ENCODE results near the gene SCUBE3.

SCUBE3 gene

DNA sequence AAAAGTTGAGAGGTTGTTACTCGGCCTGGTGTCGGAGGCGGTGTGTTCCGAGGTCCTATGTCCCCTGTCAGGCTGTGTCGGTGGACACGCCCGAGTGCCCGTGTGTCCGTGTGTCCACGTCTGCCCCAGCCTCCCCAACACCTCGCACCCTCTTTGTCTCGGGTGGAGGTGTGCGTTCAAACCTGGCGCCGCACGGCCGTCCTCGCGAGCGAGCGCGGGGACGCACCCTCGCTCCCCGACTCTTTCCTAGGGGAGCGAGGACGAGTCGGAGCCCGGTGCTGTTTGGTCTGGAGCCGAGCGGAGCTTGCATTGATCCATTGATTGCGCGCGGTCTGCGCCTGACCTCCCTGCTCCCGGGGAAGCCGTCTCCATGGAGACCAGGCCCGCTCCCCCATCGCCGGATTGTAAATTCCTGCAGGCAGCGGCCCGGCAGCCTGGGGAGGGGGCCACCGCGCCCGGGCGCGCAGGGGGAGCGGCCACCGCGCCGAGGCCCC lies 411 bp upstream of the SCUBE3 start:
- DNase-seq (ENCODE audit: low spot score) = peak; percentile 46

DNA sequence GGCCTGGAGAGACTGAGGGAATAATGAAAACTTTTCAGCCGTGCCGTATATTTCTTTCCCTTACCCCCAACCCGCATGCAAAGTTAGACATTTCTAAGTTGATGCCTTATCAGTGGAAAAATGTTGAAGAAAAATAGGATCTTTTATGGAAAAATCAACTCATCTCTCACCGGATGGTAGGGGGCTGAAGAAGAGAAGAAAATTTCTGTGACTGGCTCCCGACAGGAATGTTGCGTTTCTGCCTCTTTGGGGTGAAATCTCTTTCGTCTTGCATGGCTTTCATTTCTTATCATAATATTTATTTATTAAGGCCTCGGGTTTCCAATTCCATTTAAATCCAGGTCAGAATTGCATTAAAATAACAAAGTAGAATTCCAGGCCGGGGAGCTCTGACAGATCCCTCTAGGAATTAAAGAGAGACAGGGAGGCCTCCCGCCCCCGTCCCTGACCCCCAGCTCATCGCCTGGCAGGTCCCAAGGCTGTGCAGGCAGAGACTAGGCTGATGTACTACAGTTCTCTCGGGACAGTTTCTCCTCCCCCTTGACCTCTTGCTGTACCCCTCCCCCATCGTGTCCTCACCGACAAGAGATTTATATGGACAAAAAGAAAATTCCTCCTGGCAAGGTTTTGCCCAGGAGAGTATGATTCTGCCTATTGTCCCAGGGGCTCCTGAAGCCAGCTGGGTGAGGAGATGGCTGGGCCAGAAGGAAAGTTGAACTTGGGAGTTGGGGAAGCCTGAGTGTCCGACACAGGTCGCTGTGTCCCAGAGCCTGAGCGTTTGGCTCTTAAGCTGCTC lies 1.3 kb downstream of the SCUBE3 start:
- DNase-seq (ENCODE audit: low spot score) = no peak

DNA sequence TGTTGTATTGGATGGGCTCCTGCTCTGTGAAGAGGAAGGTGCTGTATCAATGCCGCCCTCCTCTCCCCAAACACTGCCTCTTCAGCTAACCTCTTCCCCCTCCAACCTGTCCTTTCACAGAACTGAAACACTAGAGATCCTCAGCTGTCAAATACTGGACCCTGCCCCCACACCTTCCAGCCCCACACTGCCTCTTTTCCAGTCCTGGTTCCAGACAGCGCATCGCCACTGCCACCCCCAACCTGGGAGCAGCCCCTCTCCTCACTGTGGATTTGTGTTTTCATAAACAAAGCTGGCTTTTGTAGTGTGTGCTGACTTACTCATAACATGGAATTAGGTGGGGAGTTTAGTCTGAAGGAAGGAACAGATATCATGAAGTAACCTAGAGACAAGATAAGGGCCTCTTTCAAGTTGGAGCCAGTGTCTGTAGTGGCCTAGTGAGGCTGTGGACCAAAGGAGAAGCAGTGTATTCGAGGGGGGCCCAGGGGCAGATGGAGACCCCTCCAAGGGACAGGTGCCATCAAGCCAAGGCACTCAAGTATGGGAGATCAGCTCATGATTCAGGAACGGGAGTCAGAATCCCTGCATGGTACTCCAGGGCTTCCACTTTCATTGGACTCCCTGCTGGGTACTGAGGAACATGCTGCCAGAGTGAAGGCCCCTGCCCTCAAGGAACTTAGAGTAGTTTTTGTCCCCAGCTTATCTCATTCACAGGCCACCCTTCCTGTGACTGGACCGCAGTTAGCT lies 2.1 kb downstream of the SCUBE3 start:
- DNase-seq (ENCODE audit: low spot score) = no peak

DNA sequence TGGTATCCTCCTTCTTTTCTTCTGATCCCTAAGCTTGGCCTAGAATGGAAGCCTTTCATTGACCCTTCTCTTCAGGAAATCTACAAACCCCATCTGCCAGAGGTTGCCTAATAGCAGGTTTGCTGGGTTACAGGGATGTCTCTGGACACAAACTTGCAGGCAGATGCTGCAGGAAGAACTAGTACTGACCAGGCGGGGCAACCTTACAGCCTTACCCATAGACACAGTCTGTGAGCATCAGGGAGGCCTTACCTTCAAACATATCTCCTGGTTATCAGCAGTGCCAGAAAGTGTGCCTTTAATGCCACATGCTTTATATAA lies 2.6 kb downstream of the SCUBE3 start:
- DNase-seq (ENCODE audit: low spot score) = no peak

DNA sequence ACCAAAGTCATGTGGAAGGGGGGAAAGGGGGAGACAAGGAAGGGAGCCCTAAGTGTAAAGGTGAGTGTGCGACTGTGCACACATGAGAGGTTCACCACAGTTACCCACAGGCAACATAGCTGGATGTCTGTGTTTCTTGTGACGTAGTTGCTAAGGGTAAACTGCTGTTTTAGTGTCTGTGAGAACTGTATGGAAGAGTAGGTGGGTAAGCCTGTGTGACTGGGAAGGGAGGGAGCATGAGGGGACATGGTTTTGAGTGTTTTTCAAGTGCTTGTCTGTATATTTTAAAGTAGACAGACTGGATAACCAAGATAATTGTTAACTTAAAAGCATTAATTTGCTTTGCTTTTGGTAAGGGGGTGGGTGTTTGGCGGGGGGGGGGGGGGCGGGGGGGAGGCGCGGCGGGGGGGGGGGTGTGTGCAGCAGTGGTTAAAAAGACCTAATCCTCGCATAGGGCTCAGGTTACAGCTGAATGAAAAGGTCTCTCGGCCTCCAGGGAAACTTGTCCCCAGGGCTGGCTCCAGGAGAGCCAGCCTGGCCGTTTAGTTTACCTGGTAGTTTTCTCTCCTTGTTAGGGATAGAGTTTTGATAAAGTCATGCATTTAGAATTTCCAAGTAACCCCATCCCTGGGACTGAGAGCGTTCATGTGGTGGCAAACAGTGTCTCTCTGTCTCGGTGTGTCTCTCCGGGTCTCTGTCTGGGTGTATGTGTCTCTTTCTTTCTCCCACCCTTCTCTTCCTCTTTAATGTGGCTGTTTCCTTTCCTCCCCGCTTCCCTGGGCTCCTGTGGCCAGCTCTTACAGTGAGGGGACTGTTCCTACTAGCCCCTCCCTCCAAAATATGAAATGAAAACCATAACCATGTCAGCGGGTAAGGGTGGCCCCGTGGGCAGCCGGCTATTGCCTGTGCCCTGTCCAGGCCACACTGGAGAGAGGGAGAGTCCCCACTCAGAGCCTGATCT lies 3.4 kb downstream of the SCUBE3 start:
- DNase-seq (ENCODE audit: low spot score) = no peak

DNA sequence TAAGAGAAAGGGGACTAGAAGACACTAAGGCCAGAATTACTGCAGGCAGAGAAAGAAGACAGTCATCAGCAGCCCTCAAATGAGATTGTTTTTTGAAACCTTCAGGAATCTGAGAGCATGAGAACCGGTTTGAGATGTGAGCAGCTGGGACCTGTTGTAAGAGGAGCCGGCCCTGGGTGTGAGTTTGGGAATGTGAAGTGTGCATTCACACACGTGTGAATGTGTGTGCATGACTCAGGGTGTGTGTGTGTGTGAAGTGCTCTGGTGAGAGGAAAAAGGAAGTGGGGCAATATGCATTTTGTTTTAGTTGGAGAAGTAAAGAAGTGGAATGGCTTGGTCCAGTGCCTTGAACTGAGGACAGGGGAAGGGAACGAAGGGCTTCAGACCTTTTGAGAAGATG lies 4.3 kb downstream of the SCUBE3 start:
- DNase-seq (ENCODE audit: low spot score) = no peak

DNA sequence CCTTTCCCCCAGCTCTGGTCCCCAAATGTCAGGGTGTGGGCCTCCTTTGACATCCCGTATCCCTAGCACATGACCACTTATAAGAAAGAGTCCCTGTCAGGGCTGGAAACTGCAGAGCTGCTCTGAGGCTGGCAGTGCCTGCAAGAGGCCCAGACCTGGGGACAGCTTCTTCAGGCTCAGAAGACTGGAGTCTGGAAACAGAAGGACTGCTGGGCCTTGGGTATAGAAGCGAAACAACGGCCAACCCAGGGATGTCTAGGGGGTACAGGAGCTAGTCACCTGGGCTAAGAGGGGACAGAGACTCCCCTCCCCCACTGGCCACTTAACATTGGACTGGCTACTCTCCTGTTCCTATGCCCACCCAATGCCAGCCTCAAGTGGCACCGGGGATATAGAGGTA lies 4.7 kb downstream of the SCUBE3 start:
- no peak for DNase-seq (ENCODE audit: low spot score)

DNA sequence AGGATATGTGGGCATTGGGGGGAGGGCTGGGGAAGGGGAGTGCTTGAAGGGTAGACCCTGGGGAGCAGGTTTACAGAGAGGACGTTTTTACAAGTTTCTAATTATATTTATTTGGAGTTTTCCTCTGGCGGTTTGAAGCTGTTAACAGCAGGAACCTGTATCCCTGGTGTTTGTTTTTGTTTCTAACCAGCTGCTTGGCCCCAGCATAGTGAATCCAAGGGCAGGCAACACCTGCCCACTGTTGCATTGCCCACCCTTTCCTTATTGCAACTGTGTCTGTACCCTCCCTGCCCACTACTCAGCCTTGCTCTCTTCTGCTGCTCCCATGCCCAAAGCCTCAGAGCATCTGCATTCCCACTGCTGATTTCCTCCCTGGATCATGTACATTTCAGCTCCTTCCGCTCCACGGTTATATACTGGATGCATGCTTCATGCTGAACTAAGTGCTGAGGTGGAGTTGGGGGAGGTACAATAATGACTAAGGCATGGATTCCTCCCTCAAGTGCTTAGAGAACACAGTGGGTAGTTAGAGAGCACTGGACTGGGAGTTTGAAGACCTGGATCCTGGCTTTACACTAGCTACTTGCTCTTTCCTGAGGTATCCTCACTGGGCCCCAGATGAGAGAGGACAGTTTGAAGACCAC lies 6.0 kb downstream of the SCUBE3 start:
- no peak for DNase-seq (ENCODE audit: low spot score)

DNA sequence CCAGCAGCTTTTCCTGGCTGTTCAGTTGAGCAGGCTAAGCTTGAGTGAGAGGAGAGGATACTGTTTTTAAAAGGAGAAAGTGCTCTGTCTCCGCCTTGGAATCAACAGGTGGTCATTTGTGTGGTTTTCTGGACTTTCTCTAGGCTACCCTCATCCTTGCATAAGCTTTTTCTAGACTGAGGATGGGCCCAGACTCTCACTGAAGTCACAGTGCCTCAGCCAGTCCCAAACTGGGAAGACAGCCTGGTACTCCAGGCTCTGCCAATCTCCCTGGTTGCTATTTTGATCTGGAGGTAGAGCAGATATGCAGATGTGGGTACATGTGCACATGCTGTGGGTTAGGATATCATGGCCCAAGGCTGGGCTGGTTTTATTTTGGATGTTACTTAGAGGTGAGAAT lies 7.0 kb downstream of the SCUBE3 start:
- DNase-seq (ENCODE audit: low spot score) = no peak

DNA sequence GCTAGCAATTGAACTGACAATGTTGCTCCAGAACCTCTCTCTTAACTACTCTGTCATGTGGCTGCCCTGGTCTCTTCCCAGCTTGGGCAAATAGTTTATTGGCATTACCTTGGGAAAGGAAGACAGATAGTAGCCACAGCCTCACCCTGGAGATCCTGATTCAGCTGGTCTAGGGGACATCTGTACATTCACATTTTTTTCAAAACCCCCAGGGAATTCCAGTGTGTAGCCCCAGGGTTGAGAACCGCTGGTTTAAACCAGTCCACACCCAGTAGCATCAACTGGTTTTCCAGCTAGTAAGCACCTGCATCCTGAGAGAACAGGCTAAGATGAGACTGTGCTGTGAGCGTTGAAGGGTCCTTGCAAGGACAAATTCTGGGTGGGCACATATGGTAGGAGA lies 9.6 kb downstream of the SCUBE3 start:
- no peak for DNase-seq (ENCODE audit: low spot score)

DNA sequence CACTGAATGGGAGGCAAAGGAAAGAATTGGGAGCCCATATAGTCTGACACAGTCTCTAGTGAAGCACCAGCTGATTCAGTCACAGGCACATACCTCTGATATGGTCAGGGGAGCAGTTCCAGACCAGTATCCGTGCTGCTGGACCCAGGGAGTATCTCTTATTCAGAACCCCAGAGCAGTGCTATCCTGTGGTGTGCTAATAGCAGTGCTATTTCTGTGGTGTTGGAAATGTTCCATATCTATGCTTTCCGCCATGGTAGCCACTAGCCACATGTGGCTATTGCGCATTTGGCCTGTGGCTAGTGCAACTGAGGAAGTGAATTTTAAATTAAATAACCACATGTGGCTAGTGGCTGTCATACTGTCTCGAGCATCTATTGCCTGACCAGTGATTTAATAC lies 11.0 kb downstream of the SCUBE3 start:
- no peak for DNase-seq (ENCODE audit: low spot score)

DNA sequence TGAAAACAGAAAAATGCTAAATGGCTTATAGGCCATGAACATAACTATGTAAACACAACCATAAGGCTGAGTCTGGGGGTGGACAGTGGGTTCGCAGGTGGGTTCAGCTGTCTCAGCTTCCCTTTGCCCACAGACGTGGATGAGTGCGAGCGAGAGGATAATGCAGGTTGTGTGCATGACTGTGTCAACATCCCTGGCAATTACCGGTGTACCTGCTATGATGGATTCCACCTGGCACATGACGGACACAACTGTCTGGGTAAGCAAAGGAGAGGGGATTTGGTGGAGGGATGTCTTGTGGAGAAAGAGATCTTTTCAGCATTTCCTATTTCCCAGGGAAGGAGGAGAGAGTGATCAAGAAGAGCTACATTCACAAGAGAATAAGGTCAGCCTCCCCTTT lies 14.7 kb downstream of the SCUBE3 start:
- no peak for DNase-seq (ENCODE audit: low spot score)

DNA sequence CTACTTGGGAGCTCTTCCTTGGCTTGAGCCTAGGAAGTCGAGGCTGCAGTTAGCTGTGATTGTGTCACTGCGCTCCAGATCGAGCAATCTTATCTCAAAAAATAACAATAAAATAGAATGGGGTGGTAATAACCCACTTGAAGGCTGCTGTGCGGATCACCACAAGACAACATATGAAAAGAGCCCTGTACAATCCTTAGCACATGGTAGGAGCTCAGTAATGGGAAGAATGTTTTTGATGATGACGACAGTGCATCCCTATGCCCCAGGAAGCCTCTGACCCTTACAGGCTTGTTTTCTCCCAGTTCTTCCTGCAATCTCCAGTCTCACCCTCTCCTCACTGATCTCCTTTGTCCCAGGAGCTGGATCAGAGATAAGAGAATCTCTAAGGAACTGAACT lies 15.5 kb downstream of the SCUBE3 start:
- DNase-seq (ENCODE audit: low spot score) = no peak

DNA sequence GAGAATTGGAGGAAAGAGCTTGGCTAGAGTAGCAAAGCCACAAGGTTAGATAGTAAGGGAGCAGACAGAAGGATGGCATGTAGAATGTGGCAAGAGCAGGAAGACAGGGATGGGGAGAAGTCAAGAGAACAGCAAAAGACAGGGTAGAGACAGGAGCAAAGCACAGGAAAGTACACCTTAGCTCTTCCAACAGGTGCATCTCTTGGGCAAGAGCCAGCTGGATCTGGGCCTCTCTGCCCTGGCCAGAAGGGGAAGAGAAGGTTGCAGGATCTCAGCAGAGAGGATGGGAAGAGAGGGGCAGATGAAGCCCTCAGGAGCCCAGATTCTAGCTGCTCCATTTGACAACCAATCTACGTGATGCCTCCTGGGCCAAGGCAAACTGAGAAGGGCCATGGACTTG lies 16.7 kb downstream of the SCUBE3 start:
- no peak for DNase-seq (ENCODE audit: low spot score)

DNA sequence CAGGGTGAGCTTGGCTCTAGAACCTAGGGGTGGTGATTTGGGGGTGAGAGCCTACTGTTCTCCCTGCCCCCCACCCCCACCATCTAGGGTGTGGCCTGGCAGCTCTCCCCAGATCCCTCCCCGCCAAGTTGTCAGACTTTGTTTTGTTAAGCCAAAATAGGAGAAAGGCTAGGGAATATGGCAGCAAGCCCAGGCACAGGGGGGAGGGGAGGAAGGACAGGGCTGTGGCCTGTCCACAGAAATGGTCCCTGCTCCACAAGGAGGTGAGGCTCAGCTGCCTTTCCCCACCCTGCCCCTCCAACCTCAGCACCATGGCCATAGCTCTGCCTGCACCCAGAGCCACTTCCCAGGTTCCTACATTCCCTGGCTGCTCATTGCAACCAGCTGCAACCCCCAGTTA lies 17.2 kb downstream of the SCUBE3 start:
- no peak for DNase-seq (ENCODE audit: low spot score)

DNA sequence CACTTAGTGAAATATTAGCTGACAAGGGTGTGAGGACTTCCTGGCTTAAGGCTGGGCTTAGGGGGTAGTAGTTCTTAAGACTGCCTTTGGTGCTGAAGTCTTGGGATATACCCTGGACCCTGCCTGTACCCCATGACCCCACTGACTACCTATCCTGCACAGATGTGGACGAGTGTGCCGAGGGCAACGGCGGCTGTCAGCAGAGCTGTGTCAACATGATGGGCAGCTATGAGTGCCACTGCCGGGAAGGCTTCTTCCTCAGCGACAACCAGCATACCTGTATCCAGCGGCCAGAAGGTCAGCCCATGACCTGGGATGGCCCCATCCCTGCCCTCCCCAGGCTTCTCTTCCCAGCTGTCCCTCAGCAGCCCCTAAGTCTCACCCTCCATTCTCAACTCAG lies 17.8 kb downstream of the SCUBE3 start:
- DNase-seq (ENCODE audit: low spot score) = no peak

DNA sequence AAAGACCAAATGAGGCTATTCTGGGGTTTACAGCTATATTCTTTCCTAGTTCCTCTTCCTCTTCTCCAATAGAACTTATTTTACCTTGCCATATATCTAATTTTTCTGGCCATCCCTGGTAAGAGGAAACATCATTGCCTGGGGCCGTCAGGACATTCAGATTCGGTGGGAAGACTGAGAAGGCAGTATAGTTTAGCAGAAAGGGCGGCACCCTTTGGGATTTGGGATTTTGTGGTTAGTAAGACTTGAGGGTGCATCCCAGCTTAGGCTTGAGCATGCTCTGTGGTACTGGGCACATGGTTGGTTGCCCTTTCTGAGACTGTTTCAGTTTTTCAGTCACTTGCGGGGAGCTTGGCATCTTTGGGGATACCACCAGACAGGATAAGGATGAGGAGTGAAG lies 21.1 kb downstream of the SCUBE3 start:
- no peak for DNase-seq (ENCODE audit: low spot score)

DNA sequence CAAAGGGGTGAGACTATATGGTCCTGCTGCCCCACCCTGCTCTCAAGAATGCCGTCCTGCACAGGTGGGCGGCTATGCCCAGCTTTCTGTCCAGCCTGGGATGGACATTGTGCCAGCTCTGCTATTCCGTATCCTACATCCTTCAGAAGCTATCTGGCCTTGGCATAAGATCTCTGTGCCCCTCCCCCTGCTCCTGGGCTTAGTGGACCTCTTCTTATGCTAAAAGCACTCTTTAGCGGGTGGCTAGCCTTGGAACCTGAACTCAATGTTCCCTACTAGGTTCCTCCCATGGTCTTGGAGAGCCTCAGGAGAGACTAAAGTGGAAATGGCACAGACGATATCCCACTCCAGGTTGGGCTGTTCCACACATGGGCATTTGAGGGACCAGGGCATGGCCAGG lies 22.5 kb downstream of the SCUBE3 start:
- no peak for DNase-seq (ENCODE audit: low spot score)

DNA sequence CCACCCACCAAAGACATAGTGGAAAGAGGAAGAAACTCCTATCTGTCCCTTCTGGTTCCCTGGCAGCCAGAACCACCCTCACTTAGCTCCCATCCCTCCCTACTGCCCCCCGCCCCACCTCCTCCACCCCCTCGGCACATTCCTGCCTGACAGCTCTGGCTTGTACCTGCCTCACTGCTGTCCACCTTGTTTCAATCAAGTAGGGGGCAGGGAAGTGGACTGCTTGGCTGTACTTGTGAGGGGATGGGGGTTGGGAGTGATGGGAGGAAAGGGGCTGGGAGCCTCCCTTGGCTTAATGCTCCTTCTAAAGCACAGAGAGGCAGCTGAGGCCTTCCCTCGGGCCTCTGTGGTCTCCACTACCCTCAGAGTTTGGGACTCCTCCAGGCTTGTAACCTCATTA lies 23.7 kb downstream of the SCUBE3 start:
- DNase-seq (ENCODE audit: low spot score) = no peak

DNA sequence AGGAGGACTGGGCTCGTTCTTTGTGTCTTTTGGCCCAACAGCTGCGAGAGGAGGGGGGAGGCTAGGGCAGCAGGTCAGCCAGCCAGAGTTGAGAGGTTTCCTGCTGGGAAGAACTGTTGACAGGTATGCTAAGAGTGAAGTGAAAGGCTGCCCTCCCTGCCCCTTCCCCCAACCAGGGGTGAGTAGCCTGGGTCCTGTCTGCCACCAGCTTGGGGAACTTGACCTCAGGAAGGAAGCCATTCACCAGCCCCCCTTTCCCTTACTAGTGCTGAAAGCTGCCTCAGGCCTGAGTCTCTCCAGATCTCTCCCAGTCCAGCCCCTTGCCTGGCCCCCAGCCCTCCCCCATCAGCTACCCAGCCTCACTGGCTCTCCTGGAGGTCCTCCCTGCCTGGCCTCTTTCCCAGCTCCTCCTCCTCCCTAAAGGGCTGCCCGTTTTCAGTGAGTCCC lies 25.1 kb downstream of the SCUBE3 start:
- DNase-seq (ENCODE audit: low spot score) = no peak

DNA sequence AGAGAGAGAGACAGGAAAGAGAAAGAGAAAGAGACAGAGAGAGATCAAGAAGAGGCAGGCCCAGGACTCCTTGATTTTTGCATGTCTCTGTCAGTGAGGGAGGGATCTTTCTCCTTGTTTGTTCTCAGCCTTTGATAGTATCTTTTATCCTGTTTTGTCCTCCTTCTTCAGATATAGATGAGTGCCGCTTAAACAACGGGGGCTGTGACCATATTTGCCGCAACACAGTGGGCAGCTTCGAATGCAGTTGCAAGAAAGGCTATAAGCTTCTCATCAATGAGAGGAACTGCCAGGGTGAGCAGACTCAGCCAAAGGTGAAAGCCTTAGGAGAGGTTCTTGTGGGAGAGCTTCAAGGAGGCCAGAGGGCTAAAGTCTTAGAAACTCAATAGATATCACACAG lies 25.8 kb downstream of the SCUBE3 start:
- DNase-seq (ENCODE audit: low spot score) = no peak
